RWPE1 (cell line): ENCODE results near the gene CAMTA2.
"Not testable (repeated sequence)": the region's sequence is repeated elsewhere in the genome, so short reads cannot be mapped to it uniquely, and the experiment has no call there.

Experiments used
- CTCF ChIA-PET: fragments of 350-600 bp; sonication (Branson Sonifier 250); formaldehyde crosslinking; extraction: SDS; loops from one replicate; lab custom pipeline; 2021; lab: Yijun Ruan, JAX
- POLR2A ChIA-PET: fragments of 400-600 bp; formaldehyde crosslinking; extraction: SDS; loops from one replicate; lab custom pipeline; 2020; ENCODE audit warnings: antibody characterized with exemption; ENCODE audit not compliant: low non-redundant PET; lab: Yijun Ruan, JAX
- DNase-seq: peaks from one replicate; pipeline ENCODE4 v3.0.0; 2012; ENCODE audit warnings: low spot score
- H3K27ac ChIP-seq: fragments of 450-650 bp; 2 replicates; pipeline ENCODE4 v1.5.1; 2017
- CTCF ChIP-seq: fragments of 450-650 bp; conservative IDR thresholded peaks from 2 replicates; pipeline ENCODE4 v1.5.1; 2017; ENCODE audit warnings: low read depth, mild to moderate bottlenecking

Gene CAMTA2

GRCh38 chr17:4933646-4934045 lies 53.8 kb downstream of the CAMTA2 start:
- ChIA-PET CTCF (interaction anchor here (0.5 to 2.0 kb wide), 3 partner anchors 24 to 52 kb away, joined by 3 to 9 read pairs (median 4); partner anchors contain the start of gene CHRNE), POLR2A (interaction anchor here (0.5 kb wide), 1 partner anchor 251 kb away, joined by 3 read pairs; no protein-coding TSS in a partner anchor)

DNA sequence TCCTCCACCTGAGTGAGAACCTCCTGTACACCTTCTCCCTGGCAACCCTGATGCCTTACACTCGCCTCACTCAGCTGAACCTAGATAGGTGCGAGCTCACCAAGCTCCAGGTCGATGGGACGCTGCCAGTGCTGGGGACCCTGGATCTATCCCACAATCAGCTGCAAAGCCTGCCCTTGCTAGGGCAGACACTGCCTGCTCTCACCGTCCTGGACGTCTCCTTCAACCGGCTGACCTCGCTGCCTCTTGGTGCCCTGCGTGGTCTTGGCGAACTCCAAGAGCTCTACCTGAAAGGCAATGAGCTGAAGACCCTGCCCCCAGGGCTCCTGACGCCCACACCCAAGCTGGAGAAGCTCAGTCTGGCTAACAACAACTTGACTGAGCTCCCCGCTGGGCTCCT lies 54.7 kb downstream of the CAMTA2 start:
- CTCF ChIA-PET, result interaction anchor here (1.0 kb wide), 1 partner anchor 24 kb away, joined by 3 read pairs; no protein-coding TSS in a partner anchor
- no peak overlapping the region for H3K27ac ChIP-seq
- POLR2A ChIA-PET, result no interaction called here
- no peak for TF ChIP-seq CTCF
- DNase-seq, result no peak

More at GRCh38 chr17:4933646-4934045, 53.8 kb downstream of the CAMTA2 start:
- peak overlapping the region; percentile 27 for H3K27ac ChIP-seq
- no peak for TF ChIP-seq CTCF
- no peak for DNase-seq

GRCh38 chr17:4931963-4932362 lies 55.5 kb downstream of the CAMTA2 start, which contains the start of gene GP1BA:
GP1BA (plus strand) TSS chr17:4932277; CDS start chr17:4932605, 328 bp downstream.
- no peak for DNase-seq
- TF ChIP-seq CTCF, result no peak
- no peak within 1 kb of the TSS for H3K27ac ChIP-seq
- POLR2A ChIA-PET, result no interaction called here
- CTCF ChIA-PET, result no interaction called here

DNA sequence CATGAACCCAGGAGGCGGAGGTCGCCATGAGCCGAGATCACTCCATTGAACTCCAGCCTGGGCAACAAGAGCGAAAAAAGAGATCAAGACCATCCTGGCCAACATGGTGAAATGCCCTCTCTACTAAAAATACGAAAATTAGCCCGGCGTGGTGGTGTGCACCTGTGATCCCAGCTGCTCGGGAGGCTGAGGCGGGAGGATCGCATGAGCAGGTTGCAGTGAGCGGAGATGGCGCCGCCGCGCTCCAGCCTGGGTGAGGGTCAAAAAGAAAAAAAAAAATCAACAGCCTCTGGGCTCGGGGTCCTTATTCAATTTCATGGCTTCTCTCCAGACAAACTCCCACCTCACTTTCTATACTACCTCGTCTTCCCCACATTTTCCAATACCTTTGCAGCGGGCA lies 58.6 kb downstream of the CAMTA2 start:
- ChIA-PET POLR2A (no interaction called here), CTCF (no interaction called here)
- DNase-seq, result no peak

DNA sequence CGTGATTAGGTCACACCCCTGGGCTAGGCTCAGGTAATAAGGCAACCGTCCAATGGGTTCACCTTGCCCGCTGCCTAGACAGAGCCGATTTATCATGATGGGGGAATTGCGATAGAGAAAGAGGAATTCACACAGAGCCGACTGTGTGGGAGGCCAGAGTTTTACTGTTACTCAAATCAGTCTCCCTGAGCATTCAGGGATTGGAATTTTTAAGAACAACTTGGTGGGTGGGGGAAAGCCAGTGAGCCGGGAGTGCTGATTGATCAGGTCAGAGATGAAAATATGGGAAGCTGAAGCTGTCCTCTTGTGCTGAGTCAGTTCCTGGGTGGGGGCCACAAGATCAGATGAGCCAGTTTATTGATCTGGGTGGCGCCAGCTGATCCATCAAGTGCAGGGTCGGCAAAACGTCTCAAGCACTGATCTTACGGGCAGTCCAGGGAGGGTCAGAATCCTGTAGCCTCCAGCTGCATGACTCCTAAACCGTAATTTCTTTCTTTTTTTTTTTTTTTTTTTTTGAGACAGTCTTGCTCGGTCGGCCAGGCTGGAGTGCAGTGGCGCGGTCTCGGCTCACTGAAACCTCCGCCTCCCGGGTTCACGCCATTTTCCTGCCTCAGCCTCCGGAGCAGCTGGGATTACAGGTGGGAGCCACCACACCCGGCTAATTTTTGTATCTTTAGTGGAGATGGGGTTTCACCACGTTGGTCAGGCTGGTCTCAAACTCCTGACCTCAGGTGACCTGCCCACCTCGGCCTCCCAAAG lies 60.7 kb downstream of the CAMTA2 start:
- CTCF ChIA-PET, DNase-seq, H3K27ac ChIP-seq: not testable (repeated sequence)
- POLR2A ChIA-PET, result interaction anchor here (0.7 kb wide), 1 partner anchor 24 kb away, joined by 4 read pairs; no protein-coding TSS in a partner anchor

More for the DNA sequence above, 58.6 kb downstream of the CAMTA2 start:
- no peak for TF ChIP-seq CTCF
- H3K27ac ChIP-seq, result no peak overlapping the region

DNA sequence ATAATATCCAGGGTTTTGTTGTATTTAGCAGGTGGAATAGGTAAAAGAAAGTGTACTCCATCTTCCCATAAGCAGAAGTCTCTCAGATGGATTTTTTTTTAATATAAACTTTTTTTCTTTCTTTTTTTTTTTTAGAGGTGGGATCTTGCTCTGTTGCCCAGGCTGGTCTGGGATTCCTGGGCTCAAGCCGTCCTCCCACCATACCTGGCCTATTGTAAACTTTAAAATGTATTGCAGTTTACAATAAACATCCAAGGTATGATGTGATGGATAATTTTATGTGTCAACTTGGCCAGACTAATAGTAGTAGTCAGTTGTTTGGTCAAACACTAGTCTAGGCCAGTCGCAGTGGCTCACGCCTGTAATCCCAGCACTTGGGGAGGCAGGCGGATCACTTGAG lies 66.2 kb downstream of the CAMTA2 start:
- CTCF ChIA-PET, result no interaction called here
- no peak overlapping the region for H3K27ac ChIP-seq
- no peak for DNase-seq
- POLR2A ChIA-PET, result no interaction called here
- no peak for TF ChIP-seq CTCF

GRCh38 chr17:4920351-4921048 lies 67.0 kb downstream of the CAMTA2 start:
- H3K27ac ChIP-seq, result peak overlapping the region; percentile 50
- ChIA-PET POLR2A (no interaction called here), CTCF (interaction anchor here (0.7 kb wide), 1 partner anchor 11 kb away, joined by 3 read pairs; no protein-coding TSS in a partner anchor)
- DNase-seq, result no peak
- TF ChIP-seq CTCF, result no peak
